Mononuclear cell (primary cell): Measurements from ENCODE around the gene MYO1F. TPM values are rescaled to one million over a fixed set of nuclear protein-coding genes. Genes with fewer than 3 reads are reported as not detected.
A peak's percentile ranks its signal among the peaks of the same experiment; 100 is the strongest.
"Not testable (repeated sequence)": the region's sequence is repeated elsewhere in the genome, so short reads cannot be mapped to it uniquely, and the experiment has no call there.

Experiments used
- H3K27me3 ChIP-seq: 2 replicates; pipeline ENCODE4 v1.6.0; 2011; ENCODE audit warnings: low read length, control low read depth; ENCODE audit not compliant: insufficient read depth
- H3K4me1 ChIP-seq: 2 replicates; pipeline ENCODE4 v1.5.1; 2011; ENCODE audit warnings: mild to moderate bottlenecking, low read length, control low read depth; ENCODE audit not compliant: insufficient read depth
- H3K4me3 ChIP-seq: 2 replicates; pipeline ENCODE4 v1.5.1; 2011; ENCODE audit warnings: mild to moderate bottlenecking, low read length, moderate library complexity
- H3K9me3 ChIP-seq: 2 replicates; pipeline ENCODE4 v1.5.1; 2011; ENCODE audit warnings: low read depth, mild to moderate bottlenecking, control low read depth, low read length
- total RNA-seq: library from RNA; depleted of rRNA; stranded (reverse); fragments of >200 nt; gene quantifications from one replicate; pipeline ENCODE4 v1.2.3, GENCODE V29; 2012

Gene MYO1F
- 145 TPM for total RNA-seq

DNA sequence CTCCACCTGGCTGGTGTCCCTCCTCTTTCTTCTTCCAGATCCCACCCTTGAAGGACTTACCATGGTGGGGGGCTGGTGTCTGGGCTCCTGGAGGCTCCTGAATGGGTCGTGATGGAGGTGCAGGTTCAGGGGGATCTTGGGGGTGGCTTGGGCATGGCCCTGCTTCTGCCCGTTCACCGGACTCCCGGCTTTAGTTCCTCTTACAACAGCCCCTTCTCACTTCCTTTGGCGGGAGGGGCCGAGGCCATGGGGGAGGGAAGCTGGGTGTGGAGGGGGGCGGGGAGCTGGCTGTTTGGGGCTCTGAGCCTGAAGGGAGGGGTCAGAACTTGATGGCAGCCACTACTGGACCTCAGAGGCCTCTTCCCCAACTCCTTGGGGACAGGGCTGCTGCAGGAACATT is at the start of gene MYO1F:
TSS of gene MYO1F (minus strand) at position 196 of the 400 bp plus-strand sequence. CDS start at position 63, 133 bp downstream.
- peak within 1 kb of the TSS; percentile 93 for H3K4me3 ChIP-seq
- H3K9me3 ChIP-seq: no peaks in the 10 kb centered on the region
- no peaks in the 10 kb centered on the region for H3K27me3 ChIP-seq
- peaks cover 83% of the 10 kb centered on the region for H3K4me1 ChIP-seq

DNA sequence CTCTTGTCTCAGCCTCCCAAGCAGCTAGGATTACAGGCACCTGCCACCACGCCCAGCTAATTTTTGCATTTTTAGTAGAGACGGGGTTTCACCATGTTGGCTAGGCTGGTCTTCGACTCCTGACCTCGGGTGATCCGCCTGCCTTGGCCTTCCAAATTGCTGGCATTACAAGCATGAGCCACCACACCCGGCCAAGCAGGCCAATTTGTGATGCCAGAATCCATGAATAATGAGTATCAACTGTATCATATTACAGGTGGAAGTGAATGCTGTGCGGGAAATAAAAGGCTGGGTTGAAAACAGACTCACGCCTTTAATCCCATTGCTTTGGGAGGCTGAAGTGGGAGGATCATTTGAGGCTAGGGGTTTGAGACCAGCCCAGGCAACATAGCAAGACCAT is 49.6 kb upstream of the MYO1F start:
- H3K4me3 ChIP-seq: no peak overlapping the region

DNA sequence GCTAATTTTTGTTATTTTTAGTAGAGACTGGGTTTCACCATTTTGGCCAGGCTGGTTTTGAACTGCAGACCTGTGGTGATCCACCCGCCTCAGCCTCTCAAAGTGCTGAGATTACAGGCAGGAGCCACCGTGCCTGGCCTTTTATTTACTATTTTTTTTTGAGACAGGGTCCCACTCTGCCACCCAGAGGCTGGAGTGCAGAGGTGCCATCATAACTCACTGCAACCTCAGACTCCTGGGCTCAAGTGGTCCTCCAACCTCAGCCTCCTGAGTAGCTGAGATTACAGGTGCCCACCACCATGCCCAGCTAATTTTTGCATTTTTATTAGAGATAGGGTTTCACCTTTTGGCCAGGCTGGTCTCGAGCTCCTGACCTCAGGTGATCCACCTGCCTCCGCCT is 45.6 kb upstream of the MYO1F start:
- H3K4me1 ChIP-seq, H3K4me3 ChIP-seq, H3K9me3 ChIP-seq, H3K27me3 ChIP-seq: not testable (repeated sequence)

More for the DNA sequence above, 49.6 kb upstream of the MYO1F start:
- no peaks in the 10 kb centered on the region for H3K9me3 ChIP-seq
- H3K27me3 ChIP-seq: no peaks in the 10 kb centered on the region
- H3K4me1 ChIP-seq: no peaks in the 10 kb centered on the region

- Histone ChIP-seq H3K27me3 (no peaks in the 10 kb centered on the region), H3K4me3 (no peak overlapping the region), H3K9me3 (no peaks in the 10 kb centered on the region), H3K4me1 (peaks cover 11% of the 10 kb centered on the region)
Measured at GRCh38 chr19:8618751-8619150, 41.5 kb upstream of the MYO1F start.

- H3K4me3 ChIP-seq: no peak overlapping the region
- no peaks in the 10 kb centered on the region for H3K27me3 ChIP-seq
- no peaks in the 10 kb centered on the region for H3K9me3 ChIP-seq
- peaks cover 11% of the 10 kb centered on the region for H3K4me1 ChIP-seq
Measured at GRCh38 chr19:8617984-8618383, 40.7 kb upstream of the MYO1F start.

- not testable (repeated sequence) for H3K4me3 ChIP-seq, H3K9me3 ChIP-seq, H3K27me3 ChIP-seq
- H3K4me1 ChIP-seq: peaks cover 11% of the 10 kb centered on the region
Measured at GRCh38 chr19:8617325-8617724, 40.1 kb upstream of the MYO1F start.

- Histone ChIP-seq H3K27me3 (no peaks in the 10 kb centered on the region), H3K4me3 (no peak overlapping the region), H3K4me1 (peaks cover 12% of the 10 kb centered on the region), H3K9me3 (no peaks in the 10 kb centered on the region)
Measured at GRCh38 chr19:8616861-8617260, 39.6 kb upstream of the MYO1F start.

DNA sequence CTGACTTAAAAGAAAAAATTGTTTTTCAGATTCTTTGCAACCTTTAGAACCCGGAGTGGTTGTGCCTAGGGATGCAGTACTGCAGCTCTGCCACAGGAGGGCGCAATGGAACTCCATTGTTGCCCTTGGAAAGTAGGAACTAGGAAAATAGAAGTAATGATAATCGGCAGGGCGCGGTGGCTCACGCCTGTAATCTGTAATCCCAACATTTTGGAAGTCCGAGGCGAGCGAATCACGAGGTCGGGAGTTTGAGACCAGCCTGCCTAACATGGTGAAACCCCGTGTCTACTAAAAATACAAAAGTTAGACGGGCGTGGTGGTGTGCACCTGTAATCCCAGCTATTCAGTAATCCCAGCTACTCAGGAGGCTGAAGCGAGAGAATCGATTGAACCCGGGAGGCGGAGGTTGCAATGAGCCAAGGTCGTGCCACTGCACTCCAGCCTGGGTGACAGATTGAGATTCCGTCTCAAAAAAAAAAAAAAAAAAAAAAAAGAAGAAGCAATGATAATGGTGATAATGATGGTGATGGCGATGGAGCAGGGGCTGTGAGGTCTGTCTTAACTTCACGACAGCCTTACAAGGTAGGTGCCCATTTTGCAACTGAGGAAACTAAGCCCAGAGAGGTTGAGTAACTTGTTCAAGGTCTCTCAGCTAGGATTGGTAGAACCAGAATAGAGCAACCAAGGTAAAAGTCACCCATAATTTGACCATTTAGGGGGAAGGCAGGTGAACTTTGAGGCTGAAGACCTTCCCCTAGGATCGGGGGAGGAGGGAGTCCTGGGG is 38.8 kb upstream of the MYO1F start:
- Histone ChIP-seq H3K4me1 (peaks cover 16% of the 10 kb centered on the region), H3K4me3 (no peak overlapping the region), H3K9me3 (no peaks in the 10 kb centered on the region), H3K27me3 (no peaks in the 10 kb centered on the region)

- Histone ChIP-seq H3K9me3 (no peaks in the 10 kb centered on the region), H3K4me3 (no peak overlapping the region), H3K4me1 (peaks cover 19% of the 10 kb centered on the region), H3K27me3 (peaks cover 2% of the 10 kb centered on the region)
Measured at GRCh38 chr19:8615024-8615423, 37.8 kb upstream of the MYO1F start.

- Histone ChIP-seq H3K4me1 (peaks cover 25% of the 10 kb centered on the region), H3K9me3 (no peaks in the 10 kb centered on the region), H3K27me3 (peaks cover 7% of the 10 kb centered on the region), H3K4me3 (no peak overlapping the region)
Measured at GRCh38 chr19:8614455-8614854, 37.2 kb upstream of the MYO1F start.

DNA sequence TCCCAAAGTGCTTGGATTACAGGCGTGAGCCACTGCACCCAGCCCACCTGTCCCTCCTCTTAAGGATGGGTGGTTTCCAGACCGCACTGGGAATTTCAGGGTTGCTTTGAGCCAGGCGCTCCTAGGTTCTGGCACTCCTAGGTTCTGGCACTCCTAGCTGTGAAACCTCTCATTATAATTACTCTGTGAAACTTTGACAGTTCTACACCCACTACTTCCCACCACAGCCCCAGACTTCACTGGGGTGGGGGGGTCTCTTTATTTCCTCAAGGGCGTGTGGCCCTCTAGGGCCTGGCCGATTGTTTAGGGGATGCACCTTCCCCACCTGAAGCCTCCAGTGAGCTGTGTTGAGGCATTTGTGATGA is 35.5 kb upstream of the MYO1F start:
- Histone ChIP-seq H3K4me3 (no peak overlapping the region), H3K27me3 (peaks cover 12% of the 10 kb centered on the region), H3K4me1 (peaks cover 38% of the 10 kb centered on the region), H3K9me3 (no peaks in the 10 kb centered on the region)

DNA sequence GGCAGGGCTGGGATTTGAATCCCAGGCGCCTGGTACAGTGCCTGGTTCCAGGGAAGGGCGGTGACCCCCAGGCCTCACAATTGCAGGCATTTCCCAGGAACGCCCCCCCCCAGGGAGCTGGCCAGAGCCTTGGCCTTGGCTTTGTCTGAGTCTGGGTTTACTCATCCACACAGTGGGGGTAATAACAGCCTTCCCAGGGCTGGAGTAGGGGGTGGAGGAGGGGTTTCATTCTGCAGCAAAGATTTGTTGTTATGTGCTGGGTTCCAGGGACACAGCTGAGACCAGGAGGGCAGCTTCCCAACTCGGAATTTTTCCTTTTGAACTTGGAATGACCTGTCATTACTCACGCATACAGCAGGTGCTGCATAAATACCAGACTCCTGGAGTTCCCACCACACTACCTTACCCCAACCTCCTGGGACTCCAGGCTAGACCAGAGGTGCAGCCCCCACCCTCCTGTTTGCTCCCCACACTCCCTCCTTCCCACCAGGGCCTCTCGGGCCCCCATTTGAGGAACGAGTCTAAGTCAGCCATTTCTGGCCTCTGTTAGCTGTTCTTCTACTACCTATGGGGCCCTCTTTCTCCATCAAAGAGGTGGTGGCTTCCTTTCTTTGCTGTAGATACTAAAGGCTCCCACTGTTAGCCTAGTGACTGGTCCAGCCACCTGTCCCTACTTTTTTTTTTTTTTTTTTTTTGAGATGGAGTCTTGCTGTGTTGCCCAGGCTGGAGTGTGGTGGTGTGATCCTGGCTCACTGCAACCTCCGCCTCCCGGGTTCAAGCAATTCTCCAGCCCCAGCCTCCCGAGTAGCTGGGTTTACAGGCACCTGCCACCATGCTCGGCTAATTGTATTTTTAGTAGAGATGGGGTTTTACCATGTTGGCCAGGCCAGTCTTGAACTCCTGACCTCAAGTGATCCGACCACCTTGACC is 34.9 kb upstream of the MYO1F start:
- Histone ChIP-seq H3K4me1 (peaks cover 38% of the 10 kb centered on the region), H3K27me3 (peaks cover 12% of the 10 kb centered on the region), H3K4me3 (no peak overlapping the region), H3K9me3 (no peaks in the 10 kb centered on the region)

DNA sequence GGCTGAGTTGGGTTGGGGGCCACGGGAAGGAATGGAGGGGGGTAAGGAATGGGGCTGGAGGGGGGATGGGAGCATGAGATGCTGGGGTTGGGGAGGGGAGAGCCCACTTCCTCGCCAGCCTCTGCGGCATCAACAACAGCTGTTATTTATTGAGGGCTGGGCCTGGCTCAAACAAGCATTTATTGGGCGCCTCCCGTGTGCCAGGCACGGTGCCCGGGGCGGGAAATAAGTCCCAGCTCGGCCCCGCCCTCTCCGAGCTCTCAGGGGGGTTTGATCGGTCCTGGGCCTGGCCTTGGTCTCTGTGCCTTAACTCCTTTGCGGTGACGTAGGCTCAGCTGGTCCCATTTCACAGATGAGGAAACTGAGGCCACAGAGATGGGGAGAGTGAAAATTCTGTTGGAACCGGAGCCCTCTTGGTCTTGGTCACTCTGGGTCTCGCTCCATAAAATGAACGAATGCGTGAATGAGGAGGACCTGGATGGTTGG is 34.2 kb upstream of the MYO1F start:
- no peak overlapping the region for H3K4me3 ChIP-seq
- H3K4me1 ChIP-seq: peaks cover 38% of the 10 kb centered on the region
- H3K27me3 ChIP-seq: peaks cover 12% of the 10 kb centered on the region
- no peaks in the 10 kb centered on the region for H3K9me3 ChIP-seq

DNA sequence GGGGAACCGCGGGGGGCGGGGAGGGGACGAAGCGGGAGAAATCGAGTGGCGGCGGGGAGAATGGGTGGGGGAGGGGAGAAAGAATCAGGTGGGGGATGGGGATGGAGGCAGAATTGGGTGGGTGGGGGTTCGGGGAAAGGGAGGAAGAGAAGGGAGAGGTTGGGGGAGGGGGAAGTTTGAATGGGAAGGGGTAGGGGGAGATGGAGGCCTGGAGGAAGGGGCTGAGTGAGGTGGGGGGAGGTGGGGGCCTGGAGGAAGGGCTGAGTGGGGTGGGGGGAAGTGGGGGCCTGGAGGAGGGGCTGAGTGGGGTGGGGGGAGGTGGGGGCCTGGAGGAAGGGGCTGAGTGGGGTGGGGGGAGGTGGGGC is 33.7 kb upstream of the MYO1F start:
- peaks cover 12% of the 10 kb centered on the region for H3K27me3 ChIP-seq
- no peak overlapping the region for H3K4me3 ChIP-seq
- peaks cover 34% of the 10 kb centered on the region for H3K4me1 ChIP-seq
- no peaks in the 10 kb centered on the region for H3K9me3 ChIP-seq
